ENCODE data around the gene DNAJB9. TPM values are rescaled to one million over a fixed set of nuclear protein-coding genes. Genes with fewer than 3 reads are reported as not detected.
"Not testable (repeated sequence)": the region's sequence is repeated elsewhere in the genome, so short reads cannot be mapped to it uniquely, and the experiment has no call there.

The DNAJB9 gene
- total RNA-seq, 1 donor from 2014 or later: 11.5 TPM

GRCh38 chr7:108541478-108541877, 28.2 kb upstream of the DNAJB9 start:
- Mint-ChIP-seq H3K9me3 (no peaks in the 10 kb centered on the region), H3K4me3 (no peak overlapping the region), H3K36me3 (ENCODE audit: low read depth) (no peaks in the 10 kb centered on the region), H3K27me3 (peaks cover 11% of the 10 kb centered on the region), H3K27ac (no peak overlapping the region), H3K4me1 (no peaks in the 10 kb centered on the region)
- no peak for DNase-seq
- intact Hi-C loops (cut with micrococcal nuclease): no loop called here

- H3K9me3 Mint-ChIP-seq; H3K4me1 Mint-ChIP-seq; H3K36me3 Mint-ChIP-seq (ENCODE audit: low read depth); intact Hi-C loops (cut with micrococcal nuclease); H3K4me3 Mint-ChIP-seq; H3K27ac Mint-ChIP-seq; H3K27me3 Mint-ChIP-seq; DNase-seq: not testable (repeated sequence)
Observed at GRCh38 chr7:108548141-108548896, 21.4 kb upstream of the DNAJB9 start.

- DNase-seq; intact Hi-C loops (cut with micrococcal nuclease); H3K4me1 Mint-ChIP-seq; H3K27me3 Mint-ChIP-seq; H3K4me3 Mint-ChIP-seq; H3K27ac Mint-ChIP-seq: not testable (repeated sequence)
- Mint-ChIP-seq H3K9me3 (peaks cover 13% of the 10 kb centered on the region), H3K36me3 (ENCODE audit: low read depth) (peaks cover 25% of the 10 kb centered on the region)
Observed at GRCh38 chr7:108556665-108557064, 13.0 kb upstream of the DNAJB9 start.

GRCh38 chr7:108557191-108557590, 12.5 kb upstream of the DNAJB9 start:
- Mint-ChIP-seq H3K27ac (no peak overlapping the region), H3K9me3 (peaks cover 13% of the 10 kb centered on the region), H3K36me3 (ENCODE audit: low read depth) (peaks cover 27% of the 10 kb centered on the region), H3K4me3 (no peak overlapping the region), H3K27me3 (no peaks in the 10 kb centered on the region), H3K4me1 (peaks cover 6% of the 10 kb centered on the region)
- no peak for DNase-seq
- intact Hi-C loops (cut with micrococcal nuclease): no loop called here

GRCh38 chr7:108557617-108558016, 12.1 kb upstream of the DNAJB9 start:
- no peak for DNase-seq
- peaks cover 13% of the 10 kb centered on the region for H3K9me3 Mint-ChIP-seq
- intact Hi-C loops (cut with micrococcal nuclease): no loop called here
- H3K27me3 Mint-ChIP-seq: no peaks in the 10 kb centered on the region
- peaks cover 29% of the 10 kb centered on the region for H3K36me3 Mint-ChIP-seq (ENCODE audit: low read depth)
- peaks cover 4% of the 10 kb centered on the region for H3K4me1 Mint-ChIP-seq
- no peak overlapping the region for H3K27ac Mint-ChIP-seq
- no peak overlapping the region for H3K4me3 Mint-ChIP-seq

GRCh38 chr7:108559253-108559652, 10.4 kb upstream of the DNAJB9 start:
- no peak for DNase-seq

GRCh38 chr7:108561047-108561619, 8.5 kb upstream of the DNAJB9 start:
- Mint-ChIP-seq H3K4me1 (peaks cover 8% of the 10 kb centered on the region), H3K27me3 (no peaks in the 10 kb centered on the region), H3K4me3 (no peak overlapping the region), H3K9me3 (peaks cover 19% of the 10 kb centered on the region), H3K36me3 (ENCODE audit: low read depth) (peaks cover 46% of the 10 kb centered on the region), H3K27ac (no peak overlapping the region)
- intact Hi-C loops (cut with micrococcal nuclease): loop anchor here (10.0 kb wide), 1 partner anchor 816 kb away; the partner anchor contains the start of gene CBLL1
- DNase-seq: no peak

More at GRCh38 chr7:108559253-108559652, 10.4 kb upstream of the DNAJB9 start:
- Mint-ChIP-seq H3K36me3 (ENCODE audit: low read depth) (peaks cover 34% of the 10 kb centered on the region), H3K4me3 (no peak overlapping the region), H3K9me3 (peaks cover 13% of the 10 kb centered on the region), H3K4me1 (peaks cover 4% of the 10 kb centered on the region), H3K27me3 (no peaks in the 10 kb centered on the region), H3K27ac (no peak overlapping the region)
- intact Hi-C loops (cut with micrococcal nuclease): no loop called here

GRCh38 chr7:108565987-108566386, 3.7 kb upstream of the DNAJB9 start:
- Mint-ChIP-seq H3K4me1 (peaks cover 28% of the 10 kb centered on the region), H3K27me3 (no peaks in the 10 kb centered on the region), H3K27ac (no peak overlapping the region), H3K4me3 (no peak overlapping the region), H3K9me3 (peaks cover 6% of the 10 kb centered on the region), H3K36me3 (ENCODE audit: low read depth) (peaks cover 43% of the 10 kb centered on the region)
- intact Hi-C loops (cut with micrococcal nuclease): loop anchor here (10.0 kb wide), 1 partner anchor 821 kb away; the partner anchor contains the start of gene CBLL1
- no peak for DNase-seq

- Mint-ChIP-seq H3K27me3 (no peaks in the 10 kb centered on the region), H3K4me3 (peak overlapping the region; percentile 100), H3K27ac (peak overlapping the region; percentile 100), H3K9me3 (peaks cover 6% of the 10 kb centered on the region), H3K4me1 (peaks cover 37% of the 10 kb centered on the region), H3K36me3 (ENCODE audit: low read depth) (peaks cover 51% of the 10 kb centered on the region)
- intact Hi-C loops (cut with micrococcal nuclease): loop anchor here (1.0 to 10.0 kb wide), 3 partner anchors 43 to 1006 kb away; partner anchors contain the start of genes CBLL1, COG5, DUS4L and PNPLA8
- DNase-seq: no peak
Observed at GRCh38 chr7:108568801-108569380, 783 bp upstream of the DNAJB9 start.

GRCh38 chr7:108570146-108570755, 577 bp downstream of the DNAJB9 start:
- Mint-ChIP-seq H3K9me3 (peaks cover 6% of the 10 kb centered on the region), H3K27me3 (no peaks in the 10 kb centered on the region), H3K4me1 (peaks cover 39% of the 10 kb centered on the region), H3K36me3 (ENCODE audit: low read depth) (peaks cover 49% of the 10 kb centered on the region), H3K4me3 (peak overlapping the region; percentile 100), H3K27ac (peak overlapping the region; percentile 100)
- DNase-seq: peak; percentile 86
- intact Hi-C loops (cut with micrococcal nuclease): no loop called here

- no peak overlapping the region for H3K27ac Mint-ChIP-seq
- no peak overlapping the region for H3K4me3 Mint-ChIP-seq
- H3K4me1 Mint-ChIP-seq: peaks cover 31% of the 10 kb centered on the region
Observed at GRCh38 chr7:108572480-108572879, 2.8 kb downstream of the DNAJB9 start.

GRCh38 chr7:108575156-108575555, 5.5 kb downstream of the DNAJB9 start:
- H3K4me3 Mint-ChIP-seq: no peak overlapping the region
- H3K27me3 Mint-ChIP-seq: no peaks in the 10 kb centered on the region
- no peak for DNase-seq
- no peak overlapping the region for H3K27ac Mint-ChIP-seq
- H3K36me3 Mint-ChIP-seq (ENCODE audit: low read depth): peaks cover 60% of the 10 kb centered on the region
- peaks cover 19% of the 10 kb centered on the region for H3K4me1 Mint-ChIP-seq
- intact Hi-C loops (cut with micrococcal nuclease): no loop called here
- H3K9me3 Mint-ChIP-seq: peaks cover 3% of the 10 kb centered on the region

More at GRCh38 chr7:108572480-108572879, 2.8 kb downstream of the DNAJB9 start:
- no peak for DNase-seq
- Mint-ChIP-seq H3K27me3 (no peaks in the 10 kb centered on the region), H3K9me3 (no peaks in the 10 kb centered on the region), H3K36me3 (ENCODE audit: low read depth) (peaks cover 56% of the 10 kb centered on the region)
- intact Hi-C loops (cut with micrococcal nuclease): no loop called here

- Mint-ChIP-seq H3K4me3 (no peak overlapping the region), H3K27ac (peak overlapping the region; percentile 4), H3K36me3 (ENCODE audit: low read depth) (peaks cover 60% of the 10 kb centered on the region), H3K27me3 (no peaks in the 10 kb centered on the region), H3K4me1 (peaks cover 17% of the 10 kb centered on the region), H3K9me3 (peaks cover 3% of the 10 kb centered on the region)
- intact Hi-C loops (cut with micrococcal nuclease): no loop called here
- no peak for DNase-seq
Observed at GRCh38 chr7:108576116-108576515, 6.4 kb downstream of the DNAJB9 start.

- Mint-ChIP-seq H3K27ac (no peak overlapping the region), H3K4me3 (no peak overlapping the region)
Observed at GRCh38 chr7:108578937-108579336, 9.3 kb downstream of the DNAJB9 start.

More at GRCh38 chr7:108578937-108579336, 9.3 kb downstream of the DNAJB9 start:
- Mint-ChIP-seq H3K4me1 (peaks cover 4% of the 10 kb centered on the region), H3K27me3 (no peaks in the 10 kb centered on the region), H3K9me3 (peaks cover 3% of the 10 kb centered on the region), H3K36me3 (ENCODE audit: low read depth) (peaks cover 42% of the 10 kb centered on the region)
- intact Hi-C loops (cut with micrococcal nuclease): no loop called here
- DNase-seq: no peak

All from activated CD4-positive, alpha-beta T cell treated with anti-CD3 and anti-CD28 coated beads, Interleukin-2, amount 10 ng/mL, durations not matched to agents 24 days and 14 days (primary cell).